Measurements from ENCODE around the gene DENND1A.

- TF ChIP-seq EZH2phosphoT487 (IDR thresholded peaks at IDR 0.05; ENCODE audit: borderline replicate concordance): no peak
- no peak for TF ChIP-seq CTCF (conservative IDR thresholded peaks at IDR 0.05; ENCODE audit: low read length)
Observed at GRCh38 chr9:123562844-123563346, 367.0 kb downstream of the DENND1A start.
